Pons (tissue), 1 donor: ENCODE measurements around the gene BEGAIN.

Source experiments
- DNase-seq: peaks from one replicate; pipeline ENCODE4 v3.0.0-alpha.2; 2016; ENCODE audit warnings: low spot score

The BEGAIN gene

DNA sequence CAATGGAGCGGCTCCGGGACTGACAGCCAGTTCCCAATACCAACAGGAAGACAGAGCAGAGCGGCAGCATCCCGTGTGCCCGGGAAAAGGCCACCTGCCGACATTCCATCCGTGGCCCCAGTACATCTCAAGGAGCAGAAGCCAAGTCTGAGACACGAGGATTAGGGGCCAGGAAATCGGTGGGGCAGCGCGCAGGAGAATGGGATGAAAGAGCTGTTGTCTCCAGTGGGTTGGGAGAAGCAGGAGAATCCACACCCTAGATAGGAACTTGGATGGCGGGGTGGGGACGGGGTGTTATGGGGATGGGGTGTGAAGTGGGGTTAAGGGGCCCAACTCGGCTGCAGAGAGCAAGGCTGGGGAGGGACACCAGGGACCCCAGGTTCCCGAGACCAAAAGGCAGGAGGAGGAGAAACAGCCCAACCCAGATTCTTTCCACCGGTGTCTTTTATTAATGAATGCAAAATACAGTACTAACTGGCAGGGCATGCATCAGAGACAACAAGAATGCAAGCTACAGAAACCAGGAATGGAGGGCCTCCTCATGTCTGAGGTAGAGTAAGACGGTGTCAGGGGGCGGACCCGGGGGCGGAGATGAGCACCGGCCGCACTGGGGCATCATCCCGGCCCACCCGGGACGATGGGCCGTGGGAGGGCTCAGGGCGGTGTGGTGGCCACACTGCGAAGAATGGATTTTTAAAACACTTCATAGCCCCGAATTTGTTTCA, 50.3 kb downstream of the BEGAIN start:
- no peak for DNase-seq

DNA sequence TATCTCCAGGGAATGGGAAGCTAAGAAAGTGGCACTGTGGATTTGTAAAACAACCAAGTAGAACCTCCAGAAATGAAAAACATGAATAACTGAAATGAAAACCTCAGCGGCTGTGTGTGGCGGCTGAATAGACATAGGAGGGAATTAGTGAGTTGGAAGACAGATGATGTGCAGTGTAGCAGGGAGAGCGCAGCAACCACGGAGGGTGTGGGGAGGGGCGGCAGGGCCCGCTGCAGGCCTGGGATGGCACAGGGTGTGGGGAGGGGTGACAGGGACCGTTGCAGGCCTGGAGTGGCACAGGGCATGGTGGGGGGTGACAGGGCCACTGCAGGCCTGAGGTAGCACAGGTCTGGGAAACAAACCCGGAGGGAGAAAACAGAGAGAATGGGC, 51.1 kb downstream of the BEGAIN start:
- no peak for DNase-seq

DNA sequence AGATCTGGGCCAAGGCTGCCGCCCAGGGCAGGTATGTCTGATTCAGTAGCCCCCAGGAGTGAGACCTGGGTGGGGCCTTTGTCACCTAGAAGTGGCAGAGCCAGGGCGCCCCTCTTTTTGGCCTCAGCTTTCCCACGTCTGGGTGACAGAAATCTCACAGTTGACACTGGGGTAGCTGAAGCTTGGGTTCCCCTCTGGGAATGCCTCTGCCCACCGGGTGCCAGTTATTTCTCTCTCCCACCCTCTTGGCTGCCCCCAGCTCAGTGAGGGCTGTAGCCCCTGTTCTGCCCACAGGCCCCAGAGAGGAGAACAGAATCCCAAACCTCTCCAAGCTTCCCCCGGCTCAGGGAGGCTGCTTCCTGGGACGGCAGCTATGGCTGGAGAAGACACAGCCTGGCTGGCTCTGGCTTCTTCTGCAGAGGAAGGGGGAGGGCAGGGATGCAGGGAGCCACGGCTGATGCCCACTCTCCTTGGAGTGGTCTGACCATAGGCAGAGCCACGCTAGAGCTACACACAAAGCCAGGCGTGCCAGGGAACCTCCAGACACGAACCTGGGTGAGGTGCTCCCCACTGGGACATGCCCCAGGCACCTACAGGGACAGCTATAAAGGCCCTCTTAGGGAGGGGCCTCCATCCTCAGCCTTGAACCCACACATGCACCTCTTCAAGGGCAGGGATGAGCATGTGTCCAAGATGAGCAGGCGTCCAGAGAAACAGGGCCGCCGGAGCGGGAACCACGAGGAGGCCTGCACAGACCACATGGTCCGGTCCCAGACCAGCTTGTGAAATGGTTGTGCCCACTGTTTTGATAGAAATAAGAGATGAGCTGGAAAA, 51.7 kb downstream of the BEGAIN start:
- DNase-seq = no peak

DNA sequence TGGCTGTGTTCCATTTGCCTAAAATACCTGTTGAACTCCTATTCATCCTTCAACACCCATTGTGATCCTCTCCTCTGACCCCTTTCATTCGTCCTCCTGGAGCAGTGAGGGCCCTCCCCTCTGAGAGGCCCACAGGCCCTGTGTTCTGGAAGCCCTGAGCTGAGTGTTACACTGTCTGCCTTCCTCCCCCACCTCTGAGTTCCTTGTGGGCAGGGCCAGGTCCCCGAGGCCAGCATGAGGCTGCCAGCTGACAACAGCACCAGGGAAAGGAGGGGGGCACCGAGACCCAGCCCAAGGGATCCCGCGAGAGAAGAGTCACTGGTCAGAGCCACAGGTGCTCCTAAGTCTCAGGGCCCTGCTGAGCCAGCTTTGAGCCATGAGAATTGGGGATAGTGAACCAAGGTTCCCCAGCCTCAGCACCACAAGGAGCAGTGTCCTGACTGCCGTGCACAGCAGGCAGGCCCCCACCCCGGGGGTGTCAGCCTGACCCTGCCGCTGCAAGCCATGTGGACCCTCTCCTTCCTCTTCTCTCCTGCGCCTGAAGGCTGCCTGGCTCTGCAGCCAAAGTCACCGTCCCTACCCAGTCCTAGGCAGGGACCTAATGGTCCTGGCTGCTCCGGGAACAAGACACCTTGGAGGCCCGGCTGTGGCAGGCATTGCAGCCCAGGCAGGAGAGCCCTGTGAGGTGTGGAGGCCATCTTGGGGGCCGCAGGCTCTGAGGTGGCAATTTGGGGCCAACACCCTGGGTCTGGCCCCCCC, 52.5 kb downstream of the BEGAIN start:
- no peak for DNase-seq

DNA sequence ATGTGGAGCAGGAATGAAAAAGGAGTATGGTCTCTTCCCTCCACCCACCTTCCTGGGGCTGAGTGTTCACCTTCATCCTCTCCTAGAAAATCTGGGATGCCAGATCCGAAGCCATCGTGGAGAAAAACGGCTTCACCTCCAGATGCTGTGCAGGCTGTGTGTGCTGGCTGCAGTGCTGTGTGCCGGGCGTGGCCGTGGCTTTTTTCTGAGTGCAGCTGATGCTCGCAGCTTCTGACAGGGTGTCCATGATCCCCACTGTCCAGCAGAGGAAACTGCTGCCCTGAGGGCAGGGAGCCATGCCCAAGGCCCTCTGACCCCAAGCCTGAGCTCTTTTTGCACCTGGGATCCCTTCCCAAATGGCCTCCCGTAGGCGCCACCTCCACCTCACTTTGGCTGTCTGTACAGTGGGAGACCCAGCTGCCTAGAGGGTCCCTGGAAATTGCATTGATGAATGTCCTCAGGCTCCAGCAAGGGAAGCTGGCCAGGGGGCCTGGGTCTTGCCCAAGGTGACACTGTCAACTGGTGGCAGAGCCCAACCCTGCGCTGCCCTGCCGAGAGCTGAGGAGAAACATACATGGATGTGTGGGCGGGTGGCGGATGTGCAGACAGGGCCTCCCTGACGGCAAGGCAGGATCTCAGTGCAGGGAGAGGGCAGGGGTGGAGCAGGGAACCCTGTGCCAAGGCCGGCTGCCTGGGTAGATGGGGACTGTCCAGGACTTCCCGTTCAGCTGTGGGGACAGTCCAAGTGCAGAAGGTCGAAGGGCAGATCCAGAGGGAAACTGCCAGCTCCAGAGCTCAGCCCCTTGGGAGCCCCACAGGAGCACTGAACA, 53.3 kb downstream of the BEGAIN start:
- no peak for DNase-seq

DNA sequence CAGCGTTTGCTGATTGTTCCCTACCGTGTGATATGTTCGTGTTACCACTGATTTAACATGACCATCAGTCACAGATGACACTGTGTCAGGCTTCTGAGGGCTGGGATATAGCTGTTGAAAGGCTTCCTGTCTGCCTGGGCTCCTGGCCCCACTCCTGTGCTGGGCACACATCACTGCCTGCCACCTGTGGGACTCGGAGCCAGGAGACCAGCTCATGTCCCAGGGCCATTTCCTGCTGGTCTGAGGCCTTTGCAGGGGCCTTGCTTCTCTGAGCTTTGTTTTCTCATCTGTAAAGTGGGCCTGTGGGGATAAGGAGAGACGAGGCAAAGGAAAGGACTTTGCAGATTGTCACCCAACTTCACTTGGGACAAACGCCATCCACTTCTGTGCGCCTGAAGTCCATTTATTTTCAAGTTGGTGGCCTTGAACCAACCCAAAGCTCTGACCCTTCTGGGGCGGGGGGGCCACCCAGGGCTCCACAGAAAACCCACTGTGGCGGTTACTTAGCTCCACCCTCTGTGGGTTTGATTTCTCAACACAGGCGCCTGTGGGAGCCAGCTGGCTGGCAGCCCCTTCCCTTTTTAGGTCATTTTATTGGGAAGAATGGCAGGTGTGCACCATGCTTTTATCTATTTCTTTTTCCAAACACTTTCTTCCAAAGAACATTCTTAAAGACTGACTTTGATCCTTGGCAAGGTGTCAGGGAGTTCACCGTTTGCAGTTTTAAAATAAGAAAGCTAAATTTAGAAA, 54.1 kb downstream of the BEGAIN start:
- no peak for DNase-seq

DNA sequence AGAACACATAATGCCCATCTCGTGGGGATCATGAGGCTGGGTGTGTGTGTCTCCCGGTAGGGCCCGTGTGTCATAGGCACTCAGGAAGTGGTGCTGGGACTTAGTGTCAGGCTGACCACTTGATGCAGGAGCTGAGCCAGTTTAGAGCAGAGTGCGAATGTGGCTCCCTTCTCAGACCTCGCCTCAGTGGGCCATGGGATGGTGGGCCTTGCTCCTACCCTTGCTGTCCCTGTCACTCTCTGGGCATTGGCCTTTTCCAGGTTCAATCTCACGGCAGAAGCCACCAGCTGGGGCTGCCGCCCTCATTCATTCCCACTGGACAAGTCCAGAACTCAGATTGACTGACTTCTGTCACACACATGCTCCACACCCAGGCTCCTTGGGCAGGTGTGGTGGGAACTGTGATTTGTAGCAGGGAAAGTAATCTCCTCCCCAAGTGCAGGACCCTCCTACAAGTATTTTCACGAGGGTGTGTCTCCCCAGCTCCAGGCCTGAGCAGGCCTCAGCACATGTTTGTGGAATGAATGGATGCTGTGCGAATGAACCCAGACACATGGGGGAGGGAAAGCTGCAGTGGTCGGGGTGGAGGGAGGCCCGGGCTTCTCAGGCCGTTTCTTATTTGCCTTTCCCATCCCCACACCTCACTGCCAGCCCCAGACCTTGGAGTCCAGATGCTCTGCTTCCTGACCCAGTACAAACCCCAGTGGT, 54.9 kb downstream of the BEGAIN start:
- no peak for DNase-seq

DNA sequence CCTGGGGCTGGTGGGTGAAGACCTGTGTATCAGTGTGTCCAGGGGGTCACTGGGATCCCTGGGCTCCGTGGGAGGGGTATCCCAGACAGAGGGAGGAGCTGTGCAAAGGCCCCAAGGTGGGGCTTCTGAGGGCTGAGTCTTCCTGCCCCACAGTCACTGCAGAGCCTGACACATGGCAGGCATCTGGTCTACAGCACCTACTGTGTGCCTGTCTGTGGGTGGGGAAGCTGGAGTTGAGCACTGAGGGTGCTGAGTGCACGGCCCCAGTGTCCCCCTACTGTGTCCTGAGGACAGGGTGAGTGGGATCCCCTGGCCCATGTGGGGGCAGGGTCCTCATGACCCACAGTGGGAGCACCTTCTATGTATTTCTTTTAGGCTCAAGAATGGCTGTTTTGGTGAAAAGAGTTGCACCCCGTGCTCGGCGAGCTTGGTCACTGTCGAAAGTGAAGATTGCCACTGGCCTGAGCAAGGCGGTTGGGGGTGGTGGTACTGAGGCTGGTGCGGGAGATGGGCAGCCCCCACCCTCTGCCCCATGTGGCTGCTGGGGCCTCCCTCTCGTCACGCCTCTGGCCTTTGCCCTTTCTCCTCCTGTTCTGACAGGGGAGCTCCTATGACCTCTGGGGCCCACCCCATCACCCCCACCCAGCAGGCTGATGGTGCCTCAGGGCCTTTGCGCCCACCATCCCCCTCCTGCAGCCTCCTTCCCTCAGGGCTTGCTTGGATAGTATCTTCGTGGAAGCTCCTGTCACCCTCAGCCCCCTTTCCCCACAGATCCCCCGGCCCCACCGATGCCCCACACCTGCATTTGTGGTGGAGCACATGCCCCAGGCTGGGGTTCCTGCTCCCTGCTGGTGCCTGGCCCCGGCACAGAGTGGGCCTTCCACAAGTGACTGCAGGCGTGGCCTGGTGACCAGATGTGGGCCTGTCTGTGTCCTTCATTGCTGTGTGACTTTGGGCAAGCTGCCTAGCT, 55.8 kb downstream of the BEGAIN start:
- DNase-seq = no peak

DNA sequence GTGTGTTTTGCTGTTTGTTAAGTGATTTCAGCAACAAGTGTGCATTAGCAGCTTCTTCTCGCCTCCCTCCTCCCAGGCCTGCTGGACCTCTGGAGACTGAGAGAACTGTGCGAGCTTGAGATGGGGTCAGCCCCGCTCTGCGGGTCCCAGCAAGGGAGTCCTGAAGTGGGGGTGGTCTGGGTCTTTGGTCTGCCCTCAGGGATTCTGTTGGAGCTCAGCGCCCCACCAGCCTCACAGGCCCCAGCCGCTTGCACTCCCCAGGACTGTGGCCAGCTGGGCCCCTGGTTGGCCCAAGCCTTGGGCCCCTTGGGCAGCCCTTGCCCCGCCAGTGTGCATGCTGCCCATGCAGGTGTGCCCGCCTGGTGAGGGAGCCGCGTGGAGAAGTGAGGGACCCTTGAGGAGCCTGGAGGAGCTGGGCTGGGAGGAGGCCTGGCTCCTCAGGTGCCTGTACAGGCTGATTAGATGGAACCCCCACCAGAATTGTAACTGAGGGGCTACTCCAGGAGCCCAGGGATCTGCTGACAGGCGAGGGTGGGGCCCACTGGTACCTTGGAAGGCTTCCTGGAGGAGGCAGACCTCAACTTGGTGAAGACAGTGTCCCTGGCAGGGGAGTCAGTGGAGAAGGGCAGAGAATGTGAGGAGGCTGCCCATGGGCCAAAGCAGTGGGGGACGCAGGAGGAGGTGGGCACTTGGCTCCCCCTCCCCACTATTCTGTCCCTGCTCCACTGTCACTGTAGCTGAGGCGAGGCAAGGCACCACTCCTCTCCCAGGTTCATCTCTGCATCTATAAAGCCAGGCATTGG, 56.7 kb downstream of the BEGAIN start:
- DNase-seq = no peak

DNA sequence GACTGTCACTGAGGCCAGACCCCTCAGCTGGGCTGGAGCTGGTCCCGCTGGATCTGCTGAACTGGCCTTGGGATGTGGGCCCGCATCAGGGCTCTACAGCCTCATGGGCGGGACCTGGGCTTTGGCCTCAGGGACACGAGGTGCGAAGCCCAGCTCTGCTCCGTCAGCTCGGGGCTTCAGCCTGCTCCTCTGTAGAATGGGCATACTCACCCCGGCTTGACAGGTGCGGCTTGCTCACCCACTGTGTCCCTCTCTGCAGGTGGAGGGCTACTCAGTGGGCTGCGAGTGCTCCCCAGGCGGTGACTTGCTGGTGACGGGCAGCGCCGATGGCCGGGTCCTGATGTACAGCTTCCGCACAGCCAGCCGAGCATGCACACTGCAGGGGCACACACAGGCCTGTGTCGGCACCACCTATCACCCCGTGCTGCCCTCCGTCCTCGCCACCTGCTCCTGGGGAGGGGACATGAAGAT, 57.6 kb downstream of the BEGAIN start:
- DNase-seq = no peak

DNA sequence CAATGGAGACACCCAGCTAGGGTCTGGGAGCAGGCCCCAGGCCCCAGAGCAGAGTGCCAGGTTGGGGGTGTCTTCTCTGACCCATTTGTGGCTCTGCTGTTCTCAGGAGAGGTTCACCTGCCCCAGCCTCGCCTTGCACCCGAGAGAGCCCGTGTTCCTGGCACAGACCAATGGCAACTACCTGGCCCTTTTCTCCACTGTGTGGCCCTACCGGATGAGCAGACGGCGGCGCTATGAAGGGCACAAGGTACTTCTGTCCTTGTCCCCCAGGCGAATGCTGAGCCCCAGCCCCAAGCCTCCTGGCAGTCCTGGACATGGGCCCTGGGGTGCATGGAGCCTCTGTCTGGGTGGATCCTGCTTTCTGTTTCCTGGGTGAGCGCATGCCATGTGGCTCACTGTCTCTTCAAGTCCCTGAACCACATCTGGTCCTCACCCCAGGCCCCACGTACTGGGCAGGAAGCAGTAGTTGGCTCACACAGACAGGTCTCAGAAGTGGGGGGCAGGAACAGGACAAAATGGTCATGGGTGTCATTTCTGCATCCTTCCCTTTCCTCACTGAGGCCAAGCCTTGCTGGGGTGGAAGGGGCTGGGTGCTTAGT, 58.2 kb downstream of the BEGAIN start:
- DNase-seq = no peak

DNA sequence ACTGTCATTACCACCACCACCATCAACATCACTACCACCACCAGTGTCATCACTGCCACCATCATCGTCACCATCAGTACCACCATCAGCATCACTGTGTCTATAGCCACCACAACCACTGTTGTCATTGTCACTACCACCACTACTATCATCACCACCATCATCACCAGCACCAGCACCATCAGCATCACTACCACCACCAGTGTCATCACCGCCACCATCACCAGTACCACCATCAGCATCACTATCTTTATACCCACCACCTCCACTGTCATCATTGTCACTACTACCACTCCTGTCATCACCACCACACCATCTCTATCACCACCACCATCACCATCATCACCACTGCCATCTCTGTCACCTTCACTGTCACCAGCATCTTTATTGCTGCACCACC, 60.6 kb downstream of the BEGAIN start:
- no peak for DNase-seq

DNA sequence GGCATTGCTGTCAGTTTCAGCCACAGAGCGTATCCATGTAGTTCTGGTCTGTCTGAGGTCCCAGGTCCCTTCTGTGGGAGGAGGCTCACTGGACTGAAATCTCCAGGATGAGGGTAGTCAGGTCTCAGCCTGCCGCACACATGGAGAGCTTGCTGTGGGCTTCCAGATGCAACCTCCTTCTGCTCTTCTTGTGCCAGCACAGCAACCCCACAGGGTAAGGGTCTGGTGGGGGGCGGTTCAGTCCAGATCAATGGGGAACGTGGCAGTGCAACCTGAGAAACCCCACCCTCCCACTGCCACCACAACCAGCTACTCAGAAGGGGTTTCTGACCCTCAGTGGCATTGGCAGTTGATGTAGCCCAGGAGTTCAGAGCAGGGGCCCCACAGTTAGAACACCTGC, 61.2 kb downstream of the BEGAIN start:
- DNase-seq = no peak

DNA sequence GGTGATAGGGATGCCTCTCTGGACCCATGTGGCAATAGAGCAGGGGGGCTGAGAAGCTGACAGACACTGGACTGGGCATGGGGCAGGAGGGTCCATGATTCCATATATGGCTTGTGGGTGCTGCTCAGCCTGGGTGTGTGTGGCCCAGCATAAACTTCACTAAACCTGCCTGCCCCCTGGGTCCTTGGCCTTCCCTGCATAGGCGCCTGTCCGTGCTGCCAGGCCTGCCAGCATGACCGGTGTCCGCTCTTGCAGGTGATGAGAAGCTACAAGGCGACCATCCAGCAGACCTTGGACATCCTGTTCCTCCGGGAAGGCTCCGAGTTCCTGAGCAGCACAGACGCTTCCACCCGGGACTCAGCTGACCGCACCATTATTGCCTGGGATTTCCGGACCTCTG, 61.6 kb downstream of the BEGAIN start:
- DNase-seq = no peak

DNA sequence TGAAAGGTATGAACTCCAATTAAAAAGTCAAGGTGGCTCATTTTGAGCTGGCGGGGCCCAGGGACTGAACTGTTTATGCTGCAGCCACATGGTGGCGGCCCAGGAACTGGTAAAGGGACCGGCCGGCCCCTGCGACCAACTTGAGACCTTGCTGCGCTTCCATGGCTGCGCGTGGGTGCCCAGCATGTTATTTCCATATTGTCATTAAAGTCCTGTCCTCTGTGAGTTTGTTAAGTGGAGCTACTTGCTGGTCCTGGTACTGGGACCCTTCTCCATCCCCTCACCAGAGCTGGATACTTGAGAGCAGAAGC, 62.3 kb downstream of the BEGAIN start:
- no peak for DNase-seq

DNA sequence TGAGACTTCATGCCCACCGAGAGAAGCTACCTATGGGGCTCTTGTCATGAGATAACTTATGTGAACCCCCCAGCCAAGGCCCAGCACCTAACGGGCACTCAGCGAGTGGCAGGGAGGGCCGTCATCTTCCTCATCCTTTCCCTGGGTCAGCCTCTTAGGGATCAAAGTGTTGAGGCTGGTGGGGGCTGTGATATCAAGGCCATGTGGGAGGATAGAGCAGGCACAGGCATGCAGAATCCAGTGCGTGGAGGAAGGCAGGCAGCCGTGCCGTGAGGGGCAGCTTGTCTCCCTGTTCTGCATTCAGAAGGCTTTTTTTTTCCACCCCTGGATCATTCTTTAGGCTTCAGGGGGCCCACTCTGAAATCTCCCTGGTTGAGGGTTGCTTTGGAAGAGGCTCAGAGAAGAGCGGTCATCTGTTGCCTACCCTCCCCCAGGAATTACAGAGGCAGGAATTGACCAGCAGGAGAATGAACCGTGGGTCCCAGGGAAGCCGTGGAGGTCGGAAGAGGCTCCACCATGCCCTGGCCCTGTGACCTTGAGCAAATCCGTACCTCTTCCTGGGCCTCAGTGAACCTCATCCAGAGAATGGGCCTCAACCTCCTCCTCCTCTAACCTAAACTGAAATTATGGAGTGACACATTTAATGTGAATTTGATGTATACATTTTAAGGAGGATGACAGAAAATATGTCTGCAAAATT, 62.8 kb downstream of the BEGAIN start:
- no peak for DNase-seq

DNA sequence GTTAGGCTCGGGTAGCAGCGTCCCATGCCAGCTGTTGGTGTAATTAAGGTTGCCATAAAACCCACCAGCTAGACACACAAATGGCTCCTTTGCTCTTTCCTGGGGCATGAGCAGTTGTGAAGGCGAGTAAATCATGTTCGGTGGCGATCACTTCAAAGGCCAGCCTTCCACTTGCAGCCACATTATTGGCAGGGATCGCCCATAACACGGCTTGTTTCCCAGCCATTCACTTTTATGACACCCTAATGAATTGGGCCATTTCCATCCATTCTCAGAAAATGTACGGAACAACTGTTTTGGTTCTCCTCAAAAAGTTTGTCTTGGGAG, 63.4 kb downstream of the BEGAIN start:
- DNase-seq = no peak
